H9 (cell line): ENCODE data around the gene RGL1. TPM values are rescaled to one million over a fixed set of nuclear protein-coding genes. Genes with fewer than 3 reads are reported as not detected.

Experiments
- DNase-seq: peaks from one replicate; pipeline ENCODE4 v3.0.0-alpha.2; 2017
- H2AFZ ChIP-seq: one replicate; pipeline ENCODE4 v1.6.1; 2013; ENCODE audit warnings: mild to moderate bottlenecking, low read length, control low read depth, moderate library complexity
- H2AK5ac ChIP-seq: 2 replicates; pipeline ENCODE4 v1.6.1; 2013; ENCODE audit warnings: low read length, control low read depth, mixed read lengths; ENCODE audit not compliant: insufficient read length
- H2BK120ac ChIP-seq: one replicate; pipeline ENCODE4 v1.6.1; 2013; ENCODE audit warnings: low read depth, mild to moderate bottlenecking, low read length, control low read depth, inconsistent platforms; ENCODE audit not compliant: poor library complexity, severe bottlenecking
- H2BK12ac ChIP-seq: 2 replicates; pipeline ENCODE4 v1.6.1; 2013; ENCODE audit warnings: low read length, control low read depth, mixed read lengths, low read depth; ENCODE audit not compliant: insufficient read length
- H2BK15ac ChIP-seq: 2 replicates; pipeline ENCODE4 v1.6.1; 2013; ENCODE audit warnings: low read depth, low read length, control low read depth
- H2BK20ac ChIP-seq: one replicate; pipeline ENCODE4 v1.6.1; 2013; ENCODE audit warnings: low read depth, mild to moderate bottlenecking, low read length, control low read depth, inconsistent platforms; ENCODE audit not compliant: poor library complexity, severe bottlenecking
- H2BK5ac ChIP-seq: 2 replicates; pipeline ENCODE4 v1.6.1; 2013; ENCODE audit warnings: low read length, control low read depth, mixed read lengths; ENCODE audit not compliant: insufficient read length
- H3K14ac ChIP-seq: 2 replicates; pipeline ENCODE4 v1.6.1; 2013; ENCODE audit warnings: low read length, control low read depth; ENCODE audit not compliant: insufficient read depth
- H3K18ac ChIP-seq: 2 replicates; pipeline ENCODE4 v1.6.1; 2013; ENCODE audit warnings: low read depth, mild to moderate bottlenecking, mixed read lengths, low read length, control low read depth; ENCODE audit not compliant: insufficient read length
- H3K23ac ChIP-seq: 2 replicates; pipeline ENCODE4 v1.6.1; 2013; ENCODE audit warnings: low read length, control low read depth, mixed read lengths, low read depth; ENCODE audit not compliant: insufficient read length
- H3K23me2 ChIP-seq: 2 replicates; pipeline ENCODE4 v1.6.1; 2013; ENCODE audit warnings: low read depth, mild to moderate bottlenecking, mixed read lengths, low read length, control low read depth; ENCODE audit not compliant: insufficient read length, poor library complexity, severe bottlenecking
- H3K27ac ChIP-seq: 2 replicates; pipeline ENCODE4 v1.5.1; 2013; ENCODE audit warnings: low read length, control low read depth, mixed read lengths, low read depth; ENCODE audit not compliant: insufficient read length
- H3K27me3 ChIP-seq: 2 replicates; pipeline ENCODE4 v1.6.1; 2013; ENCODE audit warnings: low read length, control low read depth, inconsistent platforms; ENCODE audit not compliant: insufficient read depth
- H3K4ac ChIP-seq: 2 replicates; pipeline ENCODE4 v1.6.1; 2013; ENCODE audit warnings: low read depth, mild to moderate bottlenecking, control low read depth, inconsistent platforms, low read length, moderate library complexity
- H3K4me1 ChIP-seq: 2 replicates; pipeline ENCODE4 v1.6.1; 2013; ENCODE audit warnings: low read length, control low read depth, inconsistent platforms; ENCODE audit not compliant: insufficient read depth
- H3K4me2 ChIP-seq: 2 replicates; pipeline ENCODE4 v1.6.1; 2013; ENCODE audit warnings: low read length, control low read depth, mixed read lengths; ENCODE audit not compliant: insufficient read length, insufficient read depth
- H3K56ac ChIP-seq: 2 replicates; pipeline ENCODE4 v1.6.1; 2013; ENCODE audit warnings: low read depth, mild to moderate bottlenecking, mixed read lengths, low read length, control low read depth; ENCODE audit not compliant: insufficient read length
- H3K79me1 ChIP-seq: 2 replicates; pipeline ENCODE4 v1.6.1; 2013; ENCODE audit warnings: low read depth, mild to moderate bottlenecking, moderate library complexity, low read length, control low read depth, inconsistent platforms; ENCODE audit not compliant: insufficient read depth, poor library complexity, severe bottlenecking
- H3K79me2 ChIP-seq: 2 replicates; pipeline ENCODE4 v1.6.1; 2013; ENCODE audit warnings: low read length, control low read depth, inconsistent platforms; ENCODE audit not compliant: insufficient read depth
- H3K9ac ChIP-seq: 2 replicates; pipeline ENCODE4 v1.6.1; 2013; ENCODE audit warnings: low read length, control low read depth, mixed read lengths; ENCODE audit not compliant: insufficient read length; ENCODE audit errors: extremely low read depth
- H3K9me3 ChIP-seq: one replicate; pipeline ENCODE4 v1.6.1; 2013; ENCODE audit warnings: low read depth, low read length, inconsistent platforms; ENCODE audit not compliant: control insufficient read depth
- H3T11ph ChIP-seq: one replicate; pipeline ENCODE4 v1.6.1; 2013; ENCODE audit warnings: mild to moderate bottlenecking, low read length, control low read depth, inconsistent platforms
- H4K20me1 ChIP-seq: one replicate; pipeline ENCODE4 v1.6.1; 2013; ENCODE audit not compliant: control insufficient read depth, insufficient read length, insufficient read depth
- H4K5ac ChIP-seq: 2 replicates; pipeline ENCODE4 v1.6.1; 2013; ENCODE audit warnings: low read depth, mild to moderate bottlenecking, mixed read lengths, low read length, control low read depth; ENCODE audit not compliant: insufficient read length
- H4K8ac ChIP-seq: replicated peaks from 2 replicates; pipeline ENCODE4 v1.6.1; 2013; ENCODE audit warnings: low read length, control low read depth, mixed read lengths, low read depth; ENCODE audit not compliant: insufficient read length
- H4K91ac ChIP-seq: 2 replicates; pipeline ENCODE4 v1.6.1; 2013; ENCODE audit warnings: low read depth, mild to moderate bottlenecking, moderate library complexity, mixed read lengths, low read length, control low read depth; ENCODE audit not compliant: insufficient read length
- H3K27ac Mint-ChIP-seq, 3 experiments: 2 replicates in 2 of 3; 3 replicates in 1 of 3; pipeline ENCODE4 v1.8.0; 2020 to 2021; ENCODE audit warnings: mixed read lengths in 3 of 3, mild to moderate bottlenecking in 1 of 3, moderate library complexity in 1 of 3
- H3K27me3 Mint-ChIP-seq: 2 replicates; pipeline ENCODE4 v1.8.0; 2021; ENCODE audit warnings: low read depth, mild to moderate bottlenecking, moderate library complexity, mixed read lengths
- H3K36me3 Mint-ChIP-seq, 3 experiments: 2 replicates in 2 of 3; 3 replicates in 1 of 3; pipeline ENCODE4 v1.8.0; 2020 to 2021; ENCODE audit warnings: low read depth in 3 of 3, mixed read lengths in 3 of 3; ENCODE audit not compliant: insufficient read depth in 1 of 3
- H3K4me1 Mint-ChIP-seq, 2 experiments: 2 replicates each; pipeline ENCODE4 v1.8.0; 2020; ENCODE audit warnings: mixed read lengths in 2 of 2
- H3K4me3 Mint-ChIP-seq, 2 experiments: 2 replicates in 1 of 2; 3 replicates in 1 of 2; pipeline ENCODE4 v1.8.0; 2020 to 2021; ENCODE audit warnings: mild to moderate bottlenecking in 2 of 2, mixed read lengths in 2 of 2, moderate library complexity in 1 of 2
- H3K9me3 Mint-ChIP-seq, 2 experiments: 2 replicates in 1 of 2; 3 replicates in 1 of 2; pipeline ENCODE4 v1.8.0; 2020; ENCODE audit warnings: mild to moderate bottlenecking in 2 of 2, mixed read lengths in 2 of 2, moderate library complexity in 1 of 2
- WGBS: extraction: QIAGEN DNeasy Blood & Tissue Kit; methylation state at CpG from one replicate; pipeline ENCODE4 v1.1.7; 2013; ENCODE audit warnings: missing lambda C conversion rate, low lambda C conversion rate, mixed read lengths; ENCODE audit not compliant: insufficient read length; ENCODE audit errors: extremely low coverage; 5-methylcytosine and 5-hydroxymethylcytosine counted together
- total RNA-seq: library from RNA; stranded (reverse); gene quantifications from 2 replicates; pipeline ENCODE4 v1.2.1, GENCODE V29; 2021
- TF ChIP-seq, protein P1 (sequence below): fragments of 200-600 bp; sonication (generic); conservative IDR thresholded peaks from 3 replicates; pipeline ENCODE4 v1.8.0; 2021; ENCODE audit warnings: antibody characterized with exemption, mild to moderate bottlenecking

RGL1 gene
- total RNA-seq, 1 experiment from 2014 or later: 1.4 TPM

DNA sequence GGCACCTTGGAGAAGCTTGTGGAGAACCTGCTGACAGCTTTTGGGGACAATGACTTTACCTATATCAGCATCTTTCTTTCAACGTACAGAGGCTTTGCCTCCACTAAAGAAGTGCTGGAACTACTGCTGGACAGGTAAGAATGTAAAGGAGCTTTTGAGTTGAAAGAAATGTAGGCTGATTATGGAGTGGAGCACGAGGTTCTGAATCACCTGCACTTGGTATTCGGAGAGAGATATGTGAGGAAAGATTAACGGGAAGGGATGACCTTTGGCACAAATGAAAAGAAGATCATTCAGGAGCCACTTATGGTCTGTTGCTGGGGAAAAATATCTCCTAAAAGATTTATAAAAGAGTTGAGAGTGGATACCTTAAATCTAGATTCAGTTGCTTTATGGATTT lies 42.7 kb downstream of the RGL1 start:
- no peak overlapping the region for H2BK15ac ChIP-seq
- H3K79me1 ChIP-seq: no peaks in the 10 kb centered on the region
- H3K9ac ChIP-seq: no peak overlapping the region
- no peak overlapping the region for H3K14ac ChIP-seq
- H3K9me3 ChIP-seq: no peaks in the 10 kb centered on the region
- no CpG with 5 or more reads among the region's 4 CpGs for WGBS
- H2AK5ac ChIP-seq: no peak overlapping the region
- no peak overlapping the region for H3K4ac ChIP-seq
- H4K8ac ChIP-seq: no peak overlapping the region
- no peak overlapping the region for H3K27ac ChIP-seq
- H2BK5ac ChIP-seq: no peak overlapping the region
- H3K18ac ChIP-seq: no peak overlapping the region
- no peak overlapping the region for H3T11ph ChIP-seq
- H3K79me2 ChIP-seq: no peaks in the 10 kb centered on the region
- no peak overlapping the region for H3K27ac Mint-ChIP-seq
- H3K27me3 ChIP-seq: no peaks in the 10 kb centered on the region
- H3K23me2 ChIP-seq: no peaks in the 10 kb centered on the region
- no peaks in the 10 kb centered on the region for H3K9me3 Mint-ChIP-seq
- H3K23ac ChIP-seq: no peak overlapping the region
- H3K4me1 Mint-ChIP-seq: no peaks in the 10 kb centered on the region
- H3K4me3 Mint-ChIP-seq: no peak overlapping the region
- H4K20me1 ChIP-seq: no peaks in the 10 kb centered on the region
- H2BK120ac ChIP-seq: no peak overlapping the region
- no peak for DNase-seq
- H3K56ac ChIP-seq: no peak overlapping the region
- H2BK20ac ChIP-seq: no peak overlapping the region
- TF ChIP-seq, protein P1, sequence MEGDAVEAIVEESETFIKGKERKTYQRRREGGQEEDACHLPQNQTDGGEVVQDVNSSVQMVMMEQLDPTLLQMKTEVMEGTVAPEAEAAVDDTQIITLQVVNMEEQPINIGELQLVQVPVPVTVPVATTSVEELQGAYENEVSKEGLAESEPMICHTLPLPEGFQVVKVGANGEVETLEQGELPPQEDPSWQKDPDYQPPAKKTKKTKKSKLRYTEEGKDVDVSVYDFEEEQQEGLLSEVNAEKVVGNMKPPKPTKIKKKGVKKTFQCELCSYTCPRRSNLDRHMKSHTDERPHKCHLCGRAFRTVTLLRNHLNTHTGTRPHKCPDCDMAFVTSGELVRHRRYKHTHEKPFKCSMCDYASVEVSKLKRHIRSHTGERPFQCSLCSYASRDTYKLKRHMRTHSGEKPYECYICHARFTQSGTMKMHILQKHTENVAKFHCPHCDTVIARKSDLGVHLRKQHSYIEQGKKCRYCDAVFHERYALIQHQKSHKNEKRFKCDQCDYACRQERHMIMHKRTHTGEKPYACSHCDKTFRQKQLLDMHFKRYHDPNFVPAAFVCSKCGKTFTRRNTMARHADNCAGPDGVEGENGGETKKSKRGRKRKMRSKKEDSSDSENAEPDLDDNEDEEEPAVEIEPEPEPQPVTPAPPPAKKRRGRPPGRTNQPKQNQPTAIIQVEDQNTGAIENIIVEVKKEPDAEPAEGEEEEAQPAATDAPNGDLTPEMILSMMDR: no peak
- no peaks in the 10 kb centered on the region for H3K27me3 Mint-ChIP-seq
- H2AFZ ChIP-seq: no peak overlapping the region
- H3K4me1 ChIP-seq: no peaks in the 10 kb centered on the region
- no peak overlapping the region for H4K5ac ChIP-seq
- H2BK12ac ChIP-seq: no peak overlapping the region
- H3K4me2 ChIP-seq: no peak overlapping the region
- H3K36me3 Mint-ChIP-seq: no peaks in the 10 kb centered on the region
- no peak overlapping the region for H4K91ac ChIP-seq
